PC-3 (cell line): ENCODE measurements around the gene LGALS9C.
"Not testable (repeated sequence)": the region's sequence is repeated elsewhere in the genome, so short reads cannot be mapped to it uniquely, and the experiment has no call there.

Experiments
- CTCF ChIP-seq: fragments of 300-600 bp; sonication (generic); conservative IDR thresholded peaks from 2 replicates; pipeline ENCODE4 v1.5.1; 2017; ENCODE audit warnings: antibody characterized with exemption, low read depth, mild to moderate bottlenecking, low read length
- EZH2 ChIP-seq: fragments of 300-600 bp; sonication (generic); IDR thresholded peaks from one replicate; pipeline ENCODE4 v1.6.1; 2017; ENCODE audit warnings: antibody characterized with exemption, mild to moderate bottlenecking, low read length; ENCODE audit not compliant: unreplicated experiment
- EZH2phosphoT487 ChIP-seq: fragments of 300-600 bp; sonication (generic); IDR thresholded peaks from 2 replicates; pipeline ENCODE4 v1.6.1; 2018; ENCODE audit warnings: mild to moderate bottlenecking, antibody characterized with exemption, low read length, borderline replicate concordance

GRCh38 chr17:18499756-18500155 is 23.2 kb downstream of the LGALS9C start:
- TF ChIP-seq CTCF, EZH2phosphoT487, EZH2: not testable (repeated sequence)
